Mammary epithelial cell (primary cell): ENCODE measurements around the gene MUC5AC.
"Not testable (repeated sequence)": the region's sequence is repeated elsewhere in the genome, so short reads cannot be mapped to it uniquely, and the experiment has no call there.

ENCODE experiments used
- EZH2 ChIP-seq: IDR thresholded peaks from 2 replicates; pipeline ENCODE4 v1.6.1; 2012; ENCODE audit warnings: low read length, inconsistent platforms, borderline replicate concordance
- TF ChIP-seq, protein P1 (sequence below), 2 donors: IDR thresholded peaks in 1 of 2; conservative IDR thresholded peaks in 1 of 2; 2 replicates each; pipeline ENCODE4 v1.5.1; 2011 to 2012; ENCODE audit warnings: inconsistent platforms in 2 of 2, low read length in 2 of 2, mild to moderate bottlenecking in 2 of 2, control low read depth in 1 of 2, low read depth in 1 of 2; ENCODE audit not compliant: insufficient read depth in 1 of 2; ENCODE audit errors: extremely low read depth in 1 of 2

DNA sequence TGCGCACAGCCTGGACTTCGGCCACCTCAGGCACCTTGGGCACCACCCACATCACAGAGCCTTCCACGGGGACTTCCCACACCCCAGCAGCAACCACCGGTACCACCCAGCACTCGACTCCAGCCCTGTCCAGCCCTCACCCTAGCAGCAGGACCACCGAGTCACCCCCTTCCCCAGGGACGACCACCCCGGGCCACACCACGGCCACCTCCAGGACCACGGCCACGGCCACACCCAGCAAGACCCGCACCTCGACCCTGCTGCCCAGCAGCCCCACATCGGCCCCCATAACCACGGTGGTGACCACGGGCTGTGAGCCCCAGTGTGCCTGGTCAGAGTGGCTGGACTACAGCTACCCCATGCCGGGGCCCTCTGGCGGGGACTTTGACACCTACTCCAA is 91.2 kb downstream of the MUC5AC start:
- TF ChIP-seq, protein P1, sequence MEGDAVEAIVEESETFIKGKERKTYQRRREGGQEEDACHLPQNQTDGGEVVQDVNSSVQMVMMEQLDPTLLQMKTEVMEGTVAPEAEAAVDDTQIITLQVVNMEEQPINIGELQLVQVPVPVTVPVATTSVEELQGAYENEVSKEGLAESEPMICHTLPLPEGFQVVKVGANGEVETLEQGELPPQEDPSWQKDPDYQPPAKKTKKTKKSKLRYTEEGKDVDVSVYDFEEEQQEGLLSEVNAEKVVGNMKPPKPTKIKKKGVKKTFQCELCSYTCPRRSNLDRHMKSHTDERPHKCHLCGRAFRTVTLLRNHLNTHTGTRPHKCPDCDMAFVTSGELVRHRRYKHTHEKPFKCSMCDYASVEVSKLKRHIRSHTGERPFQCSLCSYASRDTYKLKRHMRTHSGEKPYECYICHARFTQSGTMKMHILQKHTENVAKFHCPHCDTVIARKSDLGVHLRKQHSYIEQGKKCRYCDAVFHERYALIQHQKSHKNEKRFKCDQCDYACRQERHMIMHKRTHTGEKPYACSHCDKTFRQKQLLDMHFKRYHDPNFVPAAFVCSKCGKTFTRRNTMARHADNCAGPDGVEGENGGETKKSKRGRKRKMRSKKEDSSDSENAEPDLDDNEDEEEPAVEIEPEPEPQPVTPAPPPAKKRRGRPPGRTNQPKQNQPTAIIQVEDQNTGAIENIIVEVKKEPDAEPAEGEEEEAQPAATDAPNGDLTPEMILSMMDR (conservative IDR thresholded peaks at IDR 0.05 in 1 of 2, IDR thresholded peaks at IDR 0.05 in 1 of 2; ENCODE audit: extremely low read depth in 1 of 2, insufficient read depth in 1 of 2, low read depth in 1 of 2, low read length in 2 of 2), result not testable (repeated sequence)
- TF ChIP-seq EZH2, result not testable (repeated sequence)
